MM.1S (cell line): ENCODE data around the gene INTS13.
A peak's percentile ranks its signal among the peaks of the same experiment; 100 is the strongest.

Experiments
- DNase-seq: peaks from one replicate; pipeline ENCODE4 v3.0.0-alpha.2; 2015
- H2AFZ ChIP-seq: fragments of 300-600 bp; sonication (generic); 2 replicates; pipeline ENCODE4 v1.6.0; 2016; ENCODE audit warnings: antibody characterized with exemption, low read length
- H3F3A ChIP-seq: fragments of 300-600 bp; sonication (generic); 2 replicates; pipeline ENCODE4 v1.6.1; 2016; ENCODE audit warnings: mild to moderate bottlenecking, antibody characterized with exemption, low read length, moderate library complexity, mixed read lengths; ENCODE audit not compliant: insufficient read depth
- H3K27ac ChIP-seq: fragments of 300-600 bp; sonication (generic); 2 replicates; pipeline ENCODE4 v1.5.1; 2016; ENCODE audit warnings: mild to moderate bottlenecking, low read length
- H3K27me3 ChIP-seq: fragments of 300-600 bp; sonication (generic); replicated peaks from 2 replicates; pipeline ENCODE4 v1.6.0; 2016; ENCODE audit warnings: low read length; ENCODE audit not compliant: insufficient read depth
- H3K36me3 ChIP-seq: fragments of 300-600 bp; sonication (generic); replicated peaks from 2 replicates; pipeline ENCODE4 v1.6.1; 2016; ENCODE audit warnings: mild to moderate bottlenecking, low read length, mixed read lengths; ENCODE audit not compliant: insufficient read depth
- H3K4me1 ChIP-seq: fragments of 300-600 bp; sonication (generic); 2 replicates; pipeline ENCODE4 v1.6.1; 2016; ENCODE audit warnings: low read length, mixed read lengths
- H3K4me2 ChIP-seq: fragments of 300-600 bp; sonication (generic); 2 replicates; pipeline ENCODE4 v1.6.0; 2016; ENCODE audit warnings: low read depth, low read length
- H3K4me3 ChIP-seq: fragments of 300-600 bp; sonication (generic); 2 replicates; pipeline ENCODE4 v1.5.1; 2016; ENCODE audit warnings: low read length, mixed read lengths
- H3K79me2 ChIP-seq: fragments of 300-600 bp; sonication (generic); 2 replicates; pipeline ENCODE4 v1.6.1; 2016; ENCODE audit warnings: mixed run types, low read length, mixed read lengths
- H3K9ac ChIP-seq: fragments of 300-600 bp; sonication (generic); 2 replicates; pipeline ENCODE4 v1.6.1; 2016; ENCODE audit warnings: low read length, mixed read lengths
- H3K9me2 ChIP-seq: fragments of 300-600 bp; sonication (generic); replicated peaks from 2 replicates; pipeline ENCODE4 v1.6.1; 2016; ENCODE audit warnings: mild to moderate bottlenecking, low read length, mixed read lengths; ENCODE audit not compliant: insufficient read depth
- H3K9me3 ChIP-seq: fragments of 300-600 bp; sonication (generic); replicated peaks from 2 replicates; pipeline ENCODE4 v1.6.1; 2016; ENCODE audit warnings: mild to moderate bottlenecking, low read length, mixed read lengths; ENCODE audit not compliant: insufficient read depth
- H4K20me1 ChIP-seq: fragments of 300-600 bp; sonication (generic); 2 replicates; pipeline ENCODE4 v1.6.1; 2016; ENCODE audit warnings: mild to moderate bottlenecking, low read length, moderate library complexity, mixed read lengths; ENCODE audit not compliant: insufficient read depth
- CTCF ChIP-seq: fragments of 300-600 bp; sonication (generic); IDR thresholded peaks from 2 replicates; pipeline ENCODE4 v1.5.1; 2016; ENCODE audit warnings: antibody characterized with exemption, low read length, mixed read lengths
- EZH2 ChIP-seq: fragments of 300-600 bp; sonication (generic); optimal IDR thresholded peaks from 2 replicates; pipeline ENCODE3; 2017; ENCODE audit warnings: low read depth, mild to moderate bottlenecking, antibody characterized with exemption, low read length, mixed read lengths
- EZH2phosphoT487 ChIP-seq: fragments of 300-600 bp; sonication (generic); IDR thresholded peaks from 2 replicates; pipeline ENCODE4 v1.6.1; 2018; ENCODE audit warnings: antibody characterized with exemption, low read length

The INTS13 gene

GRCh38 chr12:26869104-26869494, 68.7 kb downstream of the INTS13 start:
- Histone ChIP-seq H3K27ac (peak overlapping the region; percentile 95; the same call in 1 of the 2 replicates), H3K9ac (no peak overlapping the region)

GRCh38 chr12:26868447-26869103, 69.2 kb downstream of the INTS13 start:
- H3K9ac ChIP-seq: no peak overlapping the region
- H3K4me1 ChIP-seq: peaks cover 56% of the 10 kb centered on the region

More at GRCh38 chr12:26869104-26869494, 68.7 kb downstream of the INTS13 start:
- Histone ChIP-seq H3K36me3 (no peaks in the 10 kb centered on the region), H4K20me1 (no peaks in the 10 kb centered on the region), H3F3A (peaks cover 40% of the 10 kb centered on the region), H3K9me3 (no peaks in the 10 kb centered on the region), H3K4me1 (peaks cover 55% of the 10 kb centered on the region), H2AFZ (no peak overlapping the region), H3K9me2 (no peaks in the 10 kb centered on the region), H3K27me3 (no peaks in the 10 kb centered on the region), H3K4me2 (no peak overlapping the region), H3K4me3 (no peak overlapping the region), H3K79me2 (no peaks in the 10 kb centered on the region)
- no peak for DNase-seq
- no peak for TF ChIP-seq EZH2phosphoT487
- TF ChIP-seq EZH2: no peak
- no peak for TF ChIP-seq CTCF

GRCh38 chr12:26867080-26867479, 70.7 kb downstream of the INTS13 start:
- Histone ChIP-seq H3K4me3 (no peak overlapping the region), H3K4me1 (peaks cover 51% of the 10 kb centered on the region), H3K4me2 (peak overlapping the region; percentile 24; the same call in 1 of the 2 replicates), H3K27ac (peak overlapping the region; percentile 87), H3K9ac (peak overlapping the region; percentile 18; the same call in 1 of the 2 replicates), H3K27me3 (no peaks in the 10 kb centered on the region), H3K36me3 (no peaks in the 10 kb centered on the region), H3K79me2 (no peaks in the 10 kb centered on the region), H3K9me2 (no peaks in the 10 kb centered on the region), H2AFZ (no peak overlapping the region), H4K20me1 (no peaks in the 10 kb centered on the region), H3K9me3 (no peaks in the 10 kb centered on the region), H3F3A (peaks cover 38% of the 10 kb centered on the region)
- DNase-seq: peak; percentile 92
- TF ChIP-seq CTCF: no peak
- TF ChIP-seq EZH2phosphoT487: no peak
- no peak for TF ChIP-seq EZH2

More at GRCh38 chr12:26868447-26869103, 69.2 kb downstream of the INTS13 start:
- H3K9me2 ChIP-seq: no peaks in the 10 kb centered on the region
- TF ChIP-seq CTCF: no peak
- no peak for TF ChIP-seq EZH2
- TF ChIP-seq EZH2phosphoT487: no peak
- H3K79me2 ChIP-seq: no peaks in the 10 kb centered on the region
- no peaks in the 10 kb centered on the region for H3K36me3 ChIP-seq
- no peak overlapping the region for H3K4me2 ChIP-seq
- peaks cover 40% of the 10 kb centered on the region for H3F3A ChIP-seq
- no peaks in the 10 kb centered on the region for H4K20me1 ChIP-seq
- H2AFZ ChIP-seq: no peak overlapping the region
- no peaks in the 10 kb centered on the region for H3K27me3 ChIP-seq
- H3K9me3 ChIP-seq: no peaks in the 10 kb centered on the region
- DNase-seq: no peak
- no peak overlapping the region for H3K4me3 ChIP-seq
- H3K27ac ChIP-seq: peak overlapping the region; percentile 95; the same call in 1 of the 2 replicates
